Activated naive CD8-positive, alpha-beta T cell treated with anti-CD3 and anti-CD28 coated beads, Interleukin-2, amount 50 U/mL, for 16 hours (primary cell): ENCODE results near the gene IL22RA2.

Experiments used
- DNase-seq: peaks from one replicate; pipeline ENCODE4 v3.0.0-alpha.2; 2020; ENCODE audit warnings: low read depth, low spot score

The IL22RA2 gene

DNA sequence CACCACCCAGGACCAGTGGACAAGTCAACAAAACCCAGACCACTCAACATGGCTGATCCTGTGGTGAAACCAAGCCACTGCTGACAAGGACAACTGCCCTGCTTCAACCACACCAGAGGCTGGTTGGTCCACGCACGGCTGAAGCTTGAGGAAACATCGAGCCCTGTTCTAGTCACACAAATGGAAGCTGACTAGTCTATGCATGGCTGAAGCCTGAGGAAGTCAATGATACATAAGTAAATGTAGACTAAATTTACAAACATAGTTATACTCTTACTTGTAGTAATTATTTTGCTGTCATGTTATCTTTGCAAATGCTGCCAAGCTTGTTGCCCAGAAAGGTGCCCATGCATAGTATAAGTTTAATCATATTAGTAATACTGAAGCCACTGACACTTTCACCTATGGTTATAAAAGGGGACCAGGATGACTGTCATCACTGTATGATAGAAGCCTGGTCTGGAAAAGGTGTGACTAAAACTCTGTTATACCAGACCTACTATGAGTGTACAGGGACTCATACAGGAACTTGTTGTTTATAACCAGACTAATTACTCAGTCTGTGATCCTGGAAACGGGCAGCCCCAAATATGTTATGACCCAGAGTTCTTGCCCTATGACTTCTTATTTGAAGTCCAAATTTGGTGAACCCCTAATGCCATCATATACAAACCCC, 5.6 kb downstream of the IL22RA2 start:
- no peak for DNase-seq

DNA sequence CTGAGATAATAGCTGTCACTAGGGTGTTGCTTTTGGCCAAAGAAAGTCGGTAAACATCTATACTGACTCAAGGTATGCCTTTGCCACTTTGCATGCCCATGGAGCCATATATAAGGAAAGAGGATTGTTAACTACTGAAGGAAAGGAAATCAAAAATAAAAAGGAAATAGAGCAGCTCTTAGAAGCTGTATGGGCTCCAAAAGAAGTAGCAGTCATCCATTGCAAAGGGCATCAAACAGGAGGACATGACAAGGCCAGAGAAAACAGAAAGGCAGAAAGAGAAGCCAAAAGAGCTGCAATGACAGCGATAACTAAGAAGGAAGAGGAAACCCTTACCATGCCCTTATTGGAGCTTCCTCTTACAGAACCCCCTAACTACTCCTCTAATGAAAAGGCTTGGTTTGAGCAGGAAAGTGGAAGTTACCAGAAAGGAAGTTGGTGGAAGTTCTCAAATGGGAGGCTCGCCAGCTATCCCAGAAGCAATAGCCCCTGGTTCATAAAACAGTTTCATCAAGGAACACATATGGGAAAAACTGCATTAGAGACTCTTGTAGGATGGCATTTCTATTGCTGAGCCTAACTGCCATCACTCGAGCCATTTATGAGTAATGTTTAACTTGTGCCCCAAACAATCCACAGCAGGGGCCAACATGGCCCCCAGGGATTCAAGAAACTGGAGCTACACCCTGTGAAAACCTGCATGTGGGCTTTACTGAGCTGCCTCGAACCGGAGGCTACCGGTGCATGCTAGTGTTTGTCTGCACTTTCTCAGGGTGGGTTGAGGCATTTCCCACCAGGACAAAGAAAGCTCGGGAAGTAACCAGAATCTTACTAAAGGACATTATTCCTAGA, 7.0 kb downstream of the IL22RA2 start:
- no peak for DNase-seq

DNA sequence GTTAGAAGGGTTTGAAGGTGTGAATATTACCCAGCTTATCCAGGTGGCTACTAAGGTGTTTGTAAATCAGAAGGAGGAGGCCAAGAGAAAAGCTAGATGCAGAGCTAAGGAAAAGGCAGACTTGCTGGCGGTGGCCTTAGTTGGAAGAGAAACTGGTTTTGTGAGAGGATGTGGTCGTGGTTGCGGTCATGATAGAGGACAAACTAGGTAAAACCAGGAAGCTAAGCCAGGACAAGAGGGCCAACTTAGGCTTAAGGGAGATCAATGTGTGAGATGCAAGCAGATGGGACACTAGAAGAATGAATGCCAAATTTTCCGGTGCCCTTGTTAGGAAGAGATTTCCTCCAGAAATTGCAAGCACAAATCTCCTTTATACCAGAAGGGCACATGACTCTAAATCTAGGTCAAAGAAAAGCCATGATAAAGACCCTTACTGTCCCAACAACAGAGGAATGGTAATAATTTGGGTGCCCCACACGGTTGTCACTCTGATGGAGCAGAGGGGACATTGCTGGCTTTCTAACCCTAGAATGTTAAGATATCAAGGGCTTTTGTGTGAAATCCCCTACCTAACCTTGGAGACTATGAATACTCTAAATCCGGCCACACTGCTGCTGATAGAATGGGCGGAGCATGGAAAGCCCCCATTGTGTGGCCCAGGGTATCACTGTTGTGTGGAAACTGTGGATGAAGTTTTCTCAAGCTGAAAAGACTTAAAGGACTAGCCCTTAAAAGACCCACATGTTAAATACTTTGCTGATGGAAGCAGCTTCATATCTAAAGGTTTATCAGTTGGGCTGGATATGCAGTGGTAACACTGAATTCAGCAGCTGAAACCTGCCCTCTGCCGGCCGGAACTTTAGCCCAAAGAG, 7.8 kb downstream of the IL22RA2 start:
- DNase-seq, result no peak

DNA sequence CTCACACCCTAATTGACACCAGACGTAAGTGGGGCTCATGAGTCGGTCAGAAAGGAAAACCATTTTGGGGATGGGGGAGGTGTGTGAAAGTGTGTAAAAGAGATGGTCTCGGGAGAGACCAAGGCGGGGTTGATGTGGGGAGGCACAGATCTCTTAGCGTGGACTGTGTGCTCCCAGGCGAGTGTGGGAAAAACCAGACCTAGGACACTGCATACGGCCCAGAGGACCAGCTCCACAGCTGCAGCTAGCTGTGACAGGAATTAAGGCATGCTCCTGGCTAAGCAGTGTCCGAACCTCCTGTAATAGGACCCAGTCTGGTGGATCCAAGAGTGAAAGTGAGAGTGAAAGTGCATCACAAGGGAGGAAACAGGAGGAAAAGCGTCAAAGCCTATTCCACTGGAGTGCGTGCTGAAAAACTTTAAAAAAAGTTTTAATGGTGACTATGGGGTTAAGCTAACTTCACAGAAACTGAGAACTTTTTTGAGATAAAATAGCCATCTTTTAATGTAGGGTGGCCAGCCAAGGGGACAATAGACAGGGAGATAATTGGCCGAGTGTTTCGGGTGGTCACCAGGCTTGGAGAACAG, 9.6 kb downstream of the IL22RA2 start:
- no peak for DNase-seq

DNA sequence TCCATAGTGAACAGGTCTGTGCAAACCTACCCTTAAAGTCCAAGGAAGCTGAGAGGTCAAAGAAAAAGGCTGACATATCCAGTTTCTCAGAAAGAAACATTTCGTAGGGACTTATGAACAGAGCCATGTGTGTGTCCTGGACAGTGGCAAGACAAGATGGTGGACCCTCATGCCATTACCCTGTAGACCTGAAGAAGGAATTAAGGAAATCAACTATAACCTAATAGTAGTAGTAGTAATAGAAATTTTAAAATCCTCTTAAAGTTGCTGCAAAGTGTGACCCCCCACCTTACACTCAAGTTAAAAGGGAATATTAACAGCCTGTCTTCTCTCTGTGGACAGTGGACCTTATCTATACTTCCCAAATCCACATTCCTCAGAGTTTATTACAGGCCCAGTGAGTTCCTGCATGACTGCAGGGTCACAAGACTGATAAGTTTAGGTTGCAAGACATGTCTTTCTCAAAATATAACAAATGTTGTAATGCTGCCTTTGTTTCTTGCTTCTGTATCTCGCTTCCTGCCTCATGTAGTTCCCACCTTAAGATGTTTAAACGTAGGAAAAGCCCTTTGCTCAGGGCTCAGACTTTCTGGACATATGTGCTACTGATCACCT, 10.6 kb downstream of the IL22RA2 start:
- DNase-seq, result no peak

DNA sequence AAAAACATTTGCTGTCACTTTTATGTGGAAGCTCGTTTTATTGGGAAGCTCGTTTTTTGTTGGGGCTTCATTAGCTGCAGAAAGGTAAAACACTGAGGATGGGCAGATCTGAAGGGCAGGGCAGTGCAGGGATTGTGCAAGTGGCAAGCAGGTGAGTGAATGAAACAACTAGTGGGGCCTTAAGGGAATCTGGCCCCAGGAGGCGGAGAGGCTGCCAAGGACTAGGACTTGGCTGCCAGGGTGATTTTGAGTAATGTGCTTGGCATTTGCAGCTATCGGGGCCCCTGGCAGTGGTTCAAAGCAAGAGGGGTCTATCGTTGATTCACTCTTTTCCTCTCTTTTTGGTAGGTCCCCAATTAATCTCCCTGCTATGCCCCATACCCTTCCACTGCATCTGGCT, 11.5 kb downstream of the IL22RA2 start:
- DNase-seq, result no peak

DNA sequence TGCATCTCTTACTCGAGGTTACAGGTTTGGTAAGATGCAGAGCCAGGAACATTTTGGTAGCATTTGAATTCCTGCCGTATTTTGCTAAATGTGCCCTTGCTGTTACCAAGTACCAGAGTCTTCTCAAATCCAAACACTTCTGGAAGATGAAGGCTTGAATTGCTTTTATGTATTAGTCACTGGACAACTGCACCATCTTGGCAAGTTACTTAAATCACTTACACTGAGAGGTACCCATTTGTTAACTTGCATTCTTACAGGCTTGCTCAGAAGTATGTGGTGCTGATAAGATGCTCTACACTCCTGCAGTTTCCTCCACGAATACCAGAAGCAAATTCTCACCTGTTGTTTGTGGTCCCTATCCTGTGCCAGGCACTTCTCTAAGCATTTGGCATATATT, 12.7 kb downstream of the IL22RA2 start:
- no peak for DNase-seq

DNA sequence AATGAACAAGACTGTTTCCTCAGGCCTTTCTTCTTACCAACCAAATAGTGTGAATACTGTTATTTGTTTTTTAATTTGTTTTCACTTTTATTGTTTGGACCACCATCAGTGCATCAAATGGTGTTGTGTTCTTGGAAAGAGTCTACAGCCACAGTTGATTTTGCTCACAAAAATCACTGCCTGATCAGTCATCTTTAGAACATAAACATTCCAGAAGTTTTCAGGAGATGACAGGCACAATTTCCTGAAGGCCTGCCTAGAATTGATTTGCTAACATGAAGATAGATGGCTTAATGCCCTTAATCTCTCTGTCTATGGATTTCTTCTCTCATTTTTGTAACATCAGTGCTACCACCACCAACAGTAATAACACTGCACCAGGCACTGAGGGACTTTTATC, 13.5 kb downstream of the IL22RA2 start:
- no peak for DNase-seq

DNA sequence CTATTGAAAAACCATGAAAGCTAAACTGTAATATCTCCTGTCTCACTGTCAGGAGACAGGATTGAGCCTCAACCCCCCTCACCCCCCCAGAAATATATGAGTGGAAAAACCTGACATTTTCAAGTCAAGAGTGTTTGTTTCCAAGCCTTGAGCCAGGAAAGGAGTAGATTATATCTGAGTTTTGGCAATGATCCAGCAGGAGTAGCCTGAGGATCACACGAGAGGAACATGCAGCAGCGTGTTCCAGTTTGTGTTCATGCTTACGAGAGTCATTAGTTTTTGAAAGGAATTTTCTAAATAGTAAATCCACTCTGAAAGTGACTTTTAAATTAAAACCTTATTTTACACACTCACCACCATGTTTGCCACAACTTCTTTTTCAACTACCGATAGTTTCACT, 15.8 kb downstream of the IL22RA2 start:
- DNase-seq, result no peak

DNA sequence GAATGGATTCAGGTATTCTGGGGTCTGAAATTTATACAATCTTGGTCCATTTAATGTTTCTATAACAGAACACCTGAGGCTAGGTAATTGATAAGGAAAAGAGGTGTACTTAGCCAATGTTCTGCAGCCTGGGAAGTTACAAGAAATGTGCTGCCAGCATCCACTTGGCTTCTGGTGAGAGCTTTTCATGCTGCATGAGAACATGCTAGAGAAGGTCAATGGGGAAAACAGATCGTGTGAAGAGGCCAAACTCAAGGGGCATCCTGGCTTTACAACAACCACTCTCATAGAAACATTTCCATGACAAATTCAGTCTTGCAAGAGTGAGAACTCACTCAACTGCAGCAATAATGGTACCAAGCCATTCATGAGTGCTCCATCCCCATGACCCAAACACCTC, 16.8 kb downstream of the IL22RA2 start:
- no peak for DNase-seq

DNA sequence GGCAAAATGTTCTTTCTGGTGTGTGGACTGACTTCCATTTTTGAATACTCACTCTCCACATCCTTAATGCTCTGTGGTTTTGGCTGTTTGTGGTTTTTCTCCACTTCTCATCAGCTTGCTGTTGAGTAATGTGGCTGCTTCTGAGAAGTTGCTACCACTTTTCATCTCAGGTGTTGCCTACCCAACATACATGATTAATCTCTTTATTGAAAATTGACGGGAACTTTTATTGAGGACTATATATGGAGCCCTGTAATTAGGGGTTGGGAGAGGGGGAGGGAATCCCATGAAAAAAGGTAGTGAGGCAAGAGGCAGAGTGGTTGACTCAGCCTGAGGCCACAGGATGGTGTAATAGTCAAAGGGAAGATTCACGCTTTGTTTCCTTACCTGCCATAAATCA, 17.6 kb downstream of the IL22RA2 start:
- no peak for DNase-seq

DNA sequence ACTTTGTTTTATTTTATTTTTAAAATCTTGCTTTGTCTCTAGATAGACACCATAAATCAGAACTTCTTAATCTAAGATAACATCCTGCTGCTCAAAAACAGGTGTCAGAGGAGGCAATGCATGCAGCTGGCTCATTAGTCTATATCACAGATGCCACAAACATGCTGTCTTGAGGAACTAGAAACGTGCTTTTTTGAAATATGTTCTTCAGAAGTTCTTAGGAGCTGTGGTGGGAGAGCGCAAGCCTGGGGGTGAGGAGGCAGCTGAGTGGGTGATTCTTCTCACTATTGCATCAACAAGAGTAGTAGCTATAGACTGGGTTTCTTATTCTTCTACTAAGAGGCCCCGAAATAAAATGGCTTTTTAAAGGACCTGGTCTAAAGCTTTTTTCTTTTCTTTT, 23.4 kb downstream of the IL22RA2 start:
- no peak for DNase-seq

DNA sequence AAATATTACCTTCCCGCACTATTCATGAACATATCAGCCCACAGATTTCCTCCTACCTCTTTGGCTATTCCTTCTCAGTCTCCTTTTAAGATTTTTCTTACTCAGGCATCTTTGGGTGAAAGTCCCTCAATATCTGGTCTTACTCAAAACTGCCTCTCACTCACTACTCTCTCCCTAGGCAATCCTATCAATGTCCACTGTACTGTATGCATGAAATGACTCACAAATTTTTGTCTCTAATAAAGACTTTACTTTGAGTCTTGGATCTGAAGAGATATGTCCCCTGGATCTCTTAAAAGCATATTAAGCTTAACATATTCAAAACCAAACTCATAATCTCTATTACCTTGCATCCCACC, 24.4 kb downstream of the IL22RA2 start:
- DNase-seq, result no peak

DNA sequence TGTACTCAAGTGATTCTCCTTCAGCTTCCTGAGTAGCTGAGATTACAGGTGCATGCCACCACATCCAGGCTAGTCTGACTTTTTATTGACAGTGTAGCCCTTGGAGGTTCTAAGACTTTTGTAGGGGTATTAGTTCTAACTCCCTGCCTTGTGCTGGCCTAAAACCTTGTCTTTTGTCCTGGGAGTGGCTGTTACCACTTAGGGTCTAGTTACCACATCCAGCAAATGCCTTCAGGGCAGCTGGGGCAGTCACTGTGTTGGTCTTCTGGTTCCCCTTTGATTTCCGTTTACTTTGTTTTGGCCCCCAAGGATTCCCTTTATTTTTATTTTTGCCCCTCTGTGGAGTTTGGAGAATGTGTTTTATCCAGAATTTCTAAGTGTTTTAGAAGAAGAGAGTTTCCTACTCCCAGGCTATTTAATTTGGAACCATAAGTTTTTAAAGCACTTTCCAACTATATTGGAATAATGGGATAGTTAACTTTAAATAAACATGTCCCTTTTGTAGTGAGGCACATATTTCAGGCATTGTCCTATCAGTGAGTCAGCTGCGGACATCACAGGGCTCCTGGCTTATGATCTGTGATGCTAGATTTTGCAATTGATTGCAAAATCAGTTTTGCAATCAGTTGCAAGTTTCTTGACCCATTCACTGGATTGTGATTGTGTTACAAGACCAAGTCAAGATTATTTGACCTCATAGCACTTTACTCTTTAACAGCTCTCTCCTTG, 25.0 kb downstream of the IL22RA2 start:
- DNase-seq, result no peak

DNA sequence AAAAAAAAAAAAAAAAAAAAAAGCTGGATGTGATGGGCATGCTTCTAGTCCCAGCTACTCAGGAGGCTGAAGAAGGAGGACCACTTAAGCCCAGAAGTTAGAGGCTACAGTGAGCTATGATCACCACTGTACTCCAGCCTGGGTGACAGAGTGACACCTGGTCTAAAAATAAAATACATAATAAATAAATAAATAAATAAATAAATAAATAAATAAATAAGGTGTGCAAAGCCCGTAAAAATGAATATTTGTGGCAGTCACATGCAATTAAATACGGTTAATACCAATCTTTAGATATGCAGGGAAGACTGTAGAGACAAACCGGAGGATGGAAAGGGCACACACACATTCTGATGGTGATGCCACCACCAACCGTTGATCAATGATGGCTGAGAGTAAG, 26.2 kb downstream of the IL22RA2 start:
- no peak for DNase-seq

DNA sequence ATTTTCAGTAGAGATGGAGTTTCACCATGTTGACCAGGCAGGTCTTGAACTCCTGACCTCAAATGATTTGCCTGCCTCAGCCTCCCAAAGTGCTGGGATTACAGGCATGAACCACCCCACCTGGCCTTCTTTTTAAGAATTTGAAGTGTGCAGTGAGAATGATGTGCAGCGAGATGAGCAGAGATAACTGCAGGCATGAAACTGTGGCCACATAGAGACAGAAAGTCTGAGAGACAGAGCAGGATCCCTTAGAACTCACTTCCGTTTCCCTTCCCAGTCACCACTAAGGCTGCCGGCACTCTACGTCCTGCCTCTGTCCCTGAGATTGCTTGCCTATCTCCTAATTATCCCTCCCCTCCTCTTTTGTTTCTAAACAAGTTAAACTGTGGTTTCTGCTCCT, 27.2 kb downstream of the IL22RA2 start:
- no peak for DNase-seq

DNA sequence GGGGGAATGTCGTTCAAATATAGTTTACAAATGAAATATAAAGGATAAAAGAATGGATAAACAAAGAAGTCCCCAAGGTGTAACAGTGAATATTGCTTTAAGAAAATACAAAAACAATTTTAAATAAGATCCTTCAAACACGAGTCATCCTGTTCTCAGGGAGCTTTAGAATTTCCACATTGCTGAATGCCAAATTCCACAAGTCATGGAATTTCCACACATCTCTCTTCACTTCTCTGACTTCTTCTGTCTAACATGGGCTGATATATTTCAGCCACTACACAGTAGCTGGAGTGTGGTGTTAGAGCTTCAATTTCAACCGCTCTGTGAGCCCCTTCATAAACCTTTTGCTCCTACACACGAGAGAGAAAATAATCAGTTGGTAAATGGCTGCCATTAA, 28.0 kb downstream of the IL22RA2 start:
- DNase-seq, result no peak

DNA sequence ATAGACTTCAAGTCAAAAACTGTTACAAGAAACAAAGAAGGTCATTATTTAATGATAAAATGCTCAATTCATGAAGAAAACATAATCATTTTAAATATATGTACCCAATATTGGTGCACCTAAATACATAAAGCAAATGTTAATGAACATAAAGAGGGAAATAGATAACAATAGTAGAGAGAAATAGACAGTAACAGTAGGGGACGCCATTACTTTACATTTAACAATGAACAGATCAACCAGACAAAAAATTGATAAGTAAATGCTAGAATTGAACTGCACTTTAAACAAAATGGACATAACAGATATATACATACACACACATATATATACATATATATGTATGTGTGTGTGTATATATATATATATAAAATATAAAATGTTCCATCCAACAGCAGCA, 37.4 kb downstream of the IL22RA2 start:
- DNase-seq, result no peak

DNA sequence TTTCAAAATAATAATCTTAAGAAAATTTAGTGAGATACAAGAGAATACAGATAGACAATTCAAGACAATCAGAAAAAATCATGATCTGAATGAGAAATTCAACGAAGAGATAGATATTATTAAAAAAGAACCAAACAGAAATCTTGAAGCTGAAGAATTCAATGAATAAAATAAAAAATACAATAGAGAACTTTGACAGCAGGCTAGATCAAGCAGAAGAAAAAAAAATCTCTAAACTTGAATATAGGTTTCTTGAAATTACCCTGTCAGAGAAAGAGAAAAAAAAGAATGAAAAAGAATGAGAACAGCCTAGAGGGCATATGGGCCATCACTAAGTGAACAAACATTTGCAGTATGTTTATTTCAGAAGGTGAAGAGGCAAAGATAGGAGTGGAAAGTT, 39.0 kb downstream of the IL22RA2 start:
- DNase-seq, result no peak

DNA sequence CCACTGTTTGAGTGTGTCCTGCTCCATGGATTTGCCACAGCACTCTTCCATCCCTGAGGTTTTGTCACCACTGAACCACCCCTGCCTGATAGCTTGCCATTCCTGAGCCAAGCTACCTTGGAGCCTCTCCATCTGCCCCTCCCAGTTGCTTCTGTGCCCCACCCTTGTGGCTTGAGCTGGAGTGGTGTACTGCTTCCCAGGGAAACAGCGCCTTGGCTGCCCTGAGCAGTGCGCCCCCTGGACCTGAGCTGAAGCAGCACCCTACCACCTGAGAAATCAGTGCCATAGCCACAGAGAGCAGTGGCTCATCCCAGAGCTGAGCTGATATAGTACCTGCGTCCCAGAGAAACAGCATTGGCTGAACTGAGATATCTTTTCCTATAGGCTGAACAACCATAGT, 40.3 kb downstream of the IL22RA2 start:
- DNase-seq, result no peak

DNA sequence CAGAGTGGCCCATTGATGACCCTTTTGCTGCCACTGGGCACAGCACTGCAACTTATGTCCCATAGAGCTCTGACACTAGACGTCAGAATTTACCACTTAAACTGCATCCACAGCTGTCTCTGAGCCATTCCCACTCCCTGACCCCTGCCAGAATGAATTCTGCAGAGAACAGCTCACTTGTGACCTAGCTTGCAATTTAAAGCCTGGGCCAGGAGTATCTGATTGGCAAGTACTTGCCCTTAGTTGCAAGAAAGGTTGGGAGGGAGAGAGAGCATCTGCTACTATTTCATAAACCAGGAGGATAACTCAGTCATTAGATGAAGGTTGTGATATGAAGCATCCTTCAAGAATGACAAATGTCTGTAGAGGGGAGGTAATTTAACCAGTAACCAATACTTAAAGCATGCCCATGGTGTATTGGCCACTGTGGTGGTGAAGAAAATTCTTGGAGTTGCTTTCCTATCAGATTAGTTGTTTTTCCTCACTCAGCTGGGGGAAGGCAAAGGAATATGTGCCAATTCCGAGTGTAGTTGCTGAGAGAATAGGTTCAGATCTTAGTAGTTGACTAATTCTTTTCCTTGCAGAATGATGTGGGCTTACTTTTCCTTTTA, 46.5 kb downstream of the IL22RA2 start:
- no peak for DNase-seq
